ENCODE results near the gene TPRN. TPM values are rescaled to one million over a fixed set of nuclear protein-coding genes. Genes with fewer than 3 reads are reported as not detected.

Gene TPRN
- total RNA-seq, 2 donors from 2014 or later = 7.6 to 11.4 TPM

- no peak for DNase-seq
- intact Hi-C loops (cut with DNase I) = no loop called here
- no peak for ATAC-seq
These were observed 37.5 kb upstream of the TPRN start for GRCh38 chr9:137237759-137238726.

DNA sequence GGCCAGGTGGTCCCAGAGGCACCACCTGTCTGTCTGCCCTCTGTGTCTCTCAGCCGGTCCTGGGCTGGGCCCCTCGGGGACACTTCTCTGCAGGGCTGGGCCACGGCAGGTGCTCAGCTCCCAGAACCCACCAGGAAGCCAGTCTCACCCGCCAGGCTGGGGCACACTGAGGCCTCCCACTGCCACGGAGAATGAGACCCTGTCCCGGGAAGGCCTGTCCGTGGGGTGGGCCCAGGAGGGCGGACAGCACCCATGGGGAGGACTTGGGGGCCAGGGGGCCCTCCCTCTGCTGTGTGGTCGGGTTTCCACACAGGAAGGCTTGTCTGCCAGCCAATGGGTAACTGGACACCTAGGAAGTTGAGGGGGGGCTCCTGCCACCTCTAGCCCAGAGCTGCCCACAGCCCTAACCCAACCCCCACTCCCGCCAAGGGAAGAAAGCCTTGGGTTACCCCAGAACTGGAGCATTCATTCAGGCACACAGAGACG, 36.4 kb upstream of the TPRN start:
- DNase-seq = no peak
- no peak for ATAC-seq
- intact Hi-C loops (cut with DNase I) = no loop called here

DNA sequence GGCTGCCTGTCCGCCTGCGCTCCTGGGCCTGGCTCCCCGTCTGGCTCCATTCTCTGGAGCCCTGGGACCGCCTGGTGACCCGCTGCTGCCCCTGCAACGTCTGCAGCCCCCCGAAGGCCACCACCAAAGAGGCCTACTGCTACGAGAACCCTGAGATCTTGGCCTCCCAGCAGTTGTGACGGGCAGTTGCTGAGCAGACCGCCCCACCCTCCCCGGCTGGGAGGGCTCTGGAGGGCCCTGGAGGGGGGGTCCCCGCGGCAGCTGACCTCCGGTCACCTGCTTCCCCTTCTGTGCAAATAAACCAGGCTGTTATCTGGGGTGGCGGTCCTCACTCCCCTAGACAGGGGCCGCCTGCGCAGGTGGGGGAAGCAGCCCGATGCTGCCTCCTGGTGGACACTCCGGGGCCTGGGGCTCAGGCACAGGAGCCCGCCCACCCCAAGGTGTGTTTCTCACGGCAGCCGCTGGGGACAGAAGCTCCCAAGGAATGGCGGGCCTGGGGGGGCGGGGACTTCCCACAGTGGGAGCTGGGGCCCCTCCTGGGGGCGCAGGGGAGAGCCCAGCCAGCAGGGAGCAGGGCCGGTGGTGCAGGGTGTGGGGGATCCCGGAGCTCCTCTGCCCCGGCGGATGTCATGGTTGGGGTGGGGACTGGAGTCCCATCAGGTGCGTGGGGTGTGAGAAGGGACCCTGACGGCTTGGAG, 35.8 kb upstream of the TPRN start:
- ATAC-seq = peak; percentile 28 to 36
- DNase-seq = peak; percentile 91
- intact Hi-C loops (cut with DNase I) = no loop called here

DNA sequence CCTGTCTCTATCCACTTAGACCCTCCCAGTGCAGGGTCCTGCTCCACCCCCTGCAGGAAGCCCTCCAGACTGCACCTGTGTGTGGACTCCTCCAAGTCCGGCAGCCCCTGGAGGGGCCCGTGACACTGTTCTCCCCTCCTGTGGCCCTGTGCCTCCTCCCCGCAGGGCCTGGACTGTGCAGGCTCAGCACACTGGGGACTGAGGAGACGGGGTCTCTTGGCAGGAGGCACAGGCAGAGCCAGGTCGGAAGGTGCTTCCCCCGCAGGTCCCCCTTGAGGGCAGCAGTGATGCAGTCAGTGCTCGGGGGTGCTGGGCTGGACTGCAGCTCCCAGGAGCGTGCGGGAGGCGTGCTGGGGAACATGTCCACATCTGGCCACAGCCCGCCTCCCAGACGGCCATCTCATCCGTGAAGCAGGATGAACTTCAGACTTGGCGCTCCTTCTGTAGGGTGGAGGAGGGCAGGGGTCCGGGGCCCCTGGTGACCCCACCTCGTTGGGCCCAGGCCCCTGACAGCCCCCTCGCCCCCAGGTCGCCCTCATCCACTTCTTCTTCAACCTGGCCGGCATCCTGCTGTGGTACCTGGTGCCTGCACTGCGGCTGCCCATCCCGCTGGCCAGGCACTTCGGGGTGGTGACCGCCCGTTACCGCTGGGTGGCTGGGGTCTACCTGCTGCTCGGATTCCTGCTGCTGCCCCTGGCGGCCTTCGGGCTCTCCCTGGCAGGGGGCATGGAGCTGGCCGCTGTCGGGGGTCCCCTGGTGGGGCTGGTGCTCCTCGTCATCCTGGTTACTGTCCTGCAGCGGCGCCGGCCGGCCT, 35.1 kb upstream of the TPRN start:
- ATAC-seq = no peak
- intact Hi-C loops (cut with DNase I) = no loop called here
- DNase-seq = no peak

DNA sequence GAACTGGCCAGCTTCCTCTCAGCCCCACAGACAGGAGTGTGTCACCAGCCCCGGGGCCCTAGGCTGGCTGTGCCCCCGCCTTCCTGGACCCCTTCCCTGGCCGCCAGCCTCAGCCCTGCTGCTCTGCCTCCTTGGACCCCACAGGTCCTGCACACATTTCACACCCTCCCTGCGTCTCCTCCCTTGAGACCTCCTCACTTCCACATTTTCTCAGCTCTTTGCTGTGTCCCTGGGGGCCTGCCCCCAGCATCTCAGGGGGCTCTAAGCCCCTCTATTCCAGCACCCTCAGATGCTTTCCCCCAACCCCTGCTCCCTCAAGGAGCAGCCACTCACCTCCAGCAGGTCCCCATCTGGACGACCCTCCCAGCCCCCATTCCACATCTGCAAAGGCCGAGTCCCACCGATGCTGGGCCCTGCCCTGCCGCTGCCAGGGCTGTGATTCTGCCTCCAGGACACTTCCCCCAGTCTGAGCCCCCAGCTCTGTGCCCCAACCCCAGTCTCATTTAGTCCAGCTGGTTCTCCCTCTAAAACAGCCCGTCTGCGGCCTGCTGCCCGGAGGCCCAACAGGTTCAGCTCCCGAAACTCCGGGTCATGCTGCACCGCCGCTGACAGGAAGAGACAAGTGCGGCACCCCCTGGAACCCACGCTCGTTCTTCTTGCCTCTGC, 34.4 kb upstream of the TPRN start:
- ATAC-seq = no peak
- DNase-seq = no peak
- intact Hi-C loops (cut with DNase I) = loop anchor here in 1 of 2 donors (5.0 kb wide), 1 partner anchor 113 kb away; no protein-coding TSS in a partner anchor

GRCh38 chr9:137234055-137234697, 33.6 kb upstream of the TPRN start:
- DNase-seq = no peak
- intact Hi-C loops (cut with DNase I) = loop anchor here in 1 of 2 donors (5.0 kb wide), 1 partner anchor 112 kb away; no protein-coding TSS in a partner anchor
- ATAC-seq = no peak

- ATAC-seq (no peak), DNase-seq (no peak)
- intact Hi-C loops (cut with DNase I) = loop anchor here in 1 of 2 donors (5.0 kb wide), 1 partner anchor 111 kb away; no protein-coding TSS in a partner anchor
These were observed 32.8 kb upstream of the TPRN start for GRCh38 chr9:137233143-137233980.

- intact Hi-C loops (cut with DNase I) = loop anchor here in 1 of 2 donors (5.0 kb wide), 1 partner anchor 110 kb away; no protein-coding TSS in a partner anchor
- DNase-seq (no peak), ATAC-seq (no peak)
These were observed 32.0 kb upstream of the TPRN start for GRCh38 chr9:137232510-137232909.

- intact Hi-C loops (cut with DNase I) = loop anchor here in 1 of 2 donors (5.0 kb wide), 1 partner anchor 110 kb away; no protein-coding TSS in a partner anchor
- no peak for DNase-seq
- ATAC-seq = no peak
These were observed 31.6 kb upstream of the TPRN start for GRCh38 chr9:137232101-137232500.

GRCh38 chr9:137231372-137232039, 31.0 kb upstream of the TPRN start:
- intact Hi-C loops (cut with DNase I) = loop anchor here in 1 of 2 donors (5.0 kb wide), 1 partner anchor 109 kb away; no protein-coding TSS in a partner anchor
- DNase-seq (no peak), ATAC-seq (no peak)

GRCh38 chr9:137230705-137231371, 30.3 kb upstream of the TPRN start, which contains the start of gene SLC34A3:
Gene SLC34A3, plus strand, starts transcription at chr9:137230901. Its CDS starts 802 bp downstream, at chr9:137231703.
- intact Hi-C loops (cut with DNase I) = loop anchor here in 1 of 2 donors (5.0 kb wide), 1 partner anchor 109 kb away; no protein-coding TSS in a partner anchor
- no peak for ATAC-seq
- DNase-seq = no peak

DNA sequence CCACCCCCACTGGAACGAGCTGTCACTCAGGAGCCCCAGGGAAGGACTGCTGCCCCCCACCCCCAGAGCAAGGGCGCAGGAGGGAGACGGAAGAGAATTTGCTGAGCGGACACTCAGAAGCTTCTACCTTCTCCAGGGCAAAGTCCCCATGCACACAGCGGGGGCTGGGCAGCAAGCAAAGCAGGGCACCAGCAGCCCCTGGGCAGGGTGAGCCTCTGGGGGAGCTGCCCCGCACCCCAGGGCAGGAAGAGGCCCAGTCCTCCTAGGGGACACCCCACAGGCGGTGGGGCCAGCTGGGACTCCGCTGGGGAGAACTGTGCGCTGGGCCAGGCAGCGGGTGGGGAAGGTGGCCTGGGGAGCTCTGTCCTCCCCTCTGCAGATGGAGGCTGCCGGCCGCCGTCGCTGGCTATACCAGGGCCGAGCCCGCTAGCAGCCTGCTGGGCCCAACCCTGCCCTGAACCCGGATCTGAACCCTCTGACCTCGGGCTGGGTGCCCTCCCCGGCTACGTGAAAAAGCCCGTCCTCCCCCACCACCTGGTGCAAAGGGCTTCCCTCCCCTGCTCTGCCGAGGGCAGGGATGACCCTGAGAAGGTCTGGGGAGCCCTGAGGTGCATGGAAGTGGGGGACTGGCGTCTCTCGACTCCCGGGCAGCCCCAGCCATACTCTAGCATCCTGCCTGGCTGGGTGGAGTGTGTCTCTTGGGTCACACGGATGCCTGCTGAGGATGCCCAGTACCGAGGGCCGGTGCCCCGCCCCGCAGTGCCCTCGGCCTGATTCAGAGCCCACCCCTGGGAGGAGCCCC, 29.6 kb upstream of the TPRN start:
- DNase-seq (no peak), ATAC-seq (no peak)
- intact Hi-C loops (cut with DNase I) = loop anchor here (5.0 kb wide), 1 partner anchor 108 kb away; no protein-coding TSS in a partner anchor

DNA sequence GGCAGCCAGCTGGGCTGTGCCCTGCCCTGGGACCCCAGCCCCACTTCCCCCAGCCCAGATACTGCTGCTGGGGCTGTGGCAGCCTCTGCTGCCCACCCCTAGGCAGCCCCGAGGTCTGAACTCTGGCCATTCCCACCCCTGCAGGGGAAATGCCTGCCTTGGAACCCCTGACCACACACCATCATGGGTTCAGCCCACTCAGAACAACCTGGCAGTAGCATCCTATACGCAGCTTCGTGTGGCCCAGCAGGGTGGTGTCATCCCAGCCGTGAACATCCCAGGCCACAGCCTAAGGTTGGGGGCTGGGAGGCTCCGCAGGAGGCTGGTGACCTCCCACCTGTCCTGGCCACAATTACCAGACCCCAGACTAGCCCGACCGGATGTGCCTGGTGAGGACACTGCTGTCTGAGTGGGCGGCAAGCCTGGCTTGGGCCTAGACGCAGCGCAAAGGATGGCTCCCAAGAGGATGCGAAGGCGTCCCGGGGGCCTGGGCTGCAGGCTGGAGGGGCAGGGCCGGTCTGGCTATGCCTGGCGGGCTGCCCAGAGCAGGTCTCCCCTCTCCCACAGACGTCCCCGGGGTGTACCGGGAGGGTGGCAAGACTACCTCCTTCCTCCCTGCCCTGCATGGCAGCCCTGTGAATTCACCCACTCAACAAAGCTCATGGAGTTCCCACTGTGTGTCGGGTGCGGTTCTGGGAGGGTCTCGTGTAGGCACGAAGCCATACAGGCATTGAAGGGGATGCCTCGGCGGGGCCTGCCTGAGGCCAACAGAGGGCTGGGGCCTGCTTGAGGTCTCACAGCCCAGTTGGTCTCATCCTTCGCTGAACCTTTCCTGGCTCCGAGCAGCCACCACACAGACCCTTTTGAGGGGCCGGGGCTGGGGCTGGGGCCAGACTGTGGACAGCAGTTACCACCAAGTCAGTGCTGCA, 28.7 kb upstream of the TPRN start:
- ATAC-seq = no peak
- no peak for DNase-seq
- intact Hi-C loops (cut with DNase I) = loop anchor here in 1 of 2 donors (5.0 kb wide), 1 partner anchor 107 kb away; no protein-coding TSS in a partner anchor
